DOHH2 (cell line): ENCODE data around the gene MRTFB.

Experiments
- CTCF ChIP-seq: fragments of 200-600 bp; sonication (generic); IDR thresholded peaks from one replicate; pipeline ENCODE4 v1.5.1; 2014; ENCODE audit warnings: antibody characterized with exemption, mild to moderate bottlenecking, low read depth, low read length; ENCODE audit not compliant: poor library complexity, severe bottlenecking
- EZH2phosphoT487 ChIP-seq: fragments of 200-600 bp; sonication (generic); IDR thresholded peaks from 2 replicates; pipeline ENCODE4 v1.6.1; 2017; ENCODE audit warnings: borderline replicate concordance, mild to moderate bottlenecking, antibody characterized with exemption, low read length, moderate library complexity, mixed read lengths

- TF ChIP-seq CTCF (no peak), EZH2phosphoT487 (no peak)
Measured at GRCh38 chr16:14248791-14249190, 177.7 kb downstream of the MRTFB start.
